ENCODE results near the gene TNRC6B.

TNRC6B gene, protein sequence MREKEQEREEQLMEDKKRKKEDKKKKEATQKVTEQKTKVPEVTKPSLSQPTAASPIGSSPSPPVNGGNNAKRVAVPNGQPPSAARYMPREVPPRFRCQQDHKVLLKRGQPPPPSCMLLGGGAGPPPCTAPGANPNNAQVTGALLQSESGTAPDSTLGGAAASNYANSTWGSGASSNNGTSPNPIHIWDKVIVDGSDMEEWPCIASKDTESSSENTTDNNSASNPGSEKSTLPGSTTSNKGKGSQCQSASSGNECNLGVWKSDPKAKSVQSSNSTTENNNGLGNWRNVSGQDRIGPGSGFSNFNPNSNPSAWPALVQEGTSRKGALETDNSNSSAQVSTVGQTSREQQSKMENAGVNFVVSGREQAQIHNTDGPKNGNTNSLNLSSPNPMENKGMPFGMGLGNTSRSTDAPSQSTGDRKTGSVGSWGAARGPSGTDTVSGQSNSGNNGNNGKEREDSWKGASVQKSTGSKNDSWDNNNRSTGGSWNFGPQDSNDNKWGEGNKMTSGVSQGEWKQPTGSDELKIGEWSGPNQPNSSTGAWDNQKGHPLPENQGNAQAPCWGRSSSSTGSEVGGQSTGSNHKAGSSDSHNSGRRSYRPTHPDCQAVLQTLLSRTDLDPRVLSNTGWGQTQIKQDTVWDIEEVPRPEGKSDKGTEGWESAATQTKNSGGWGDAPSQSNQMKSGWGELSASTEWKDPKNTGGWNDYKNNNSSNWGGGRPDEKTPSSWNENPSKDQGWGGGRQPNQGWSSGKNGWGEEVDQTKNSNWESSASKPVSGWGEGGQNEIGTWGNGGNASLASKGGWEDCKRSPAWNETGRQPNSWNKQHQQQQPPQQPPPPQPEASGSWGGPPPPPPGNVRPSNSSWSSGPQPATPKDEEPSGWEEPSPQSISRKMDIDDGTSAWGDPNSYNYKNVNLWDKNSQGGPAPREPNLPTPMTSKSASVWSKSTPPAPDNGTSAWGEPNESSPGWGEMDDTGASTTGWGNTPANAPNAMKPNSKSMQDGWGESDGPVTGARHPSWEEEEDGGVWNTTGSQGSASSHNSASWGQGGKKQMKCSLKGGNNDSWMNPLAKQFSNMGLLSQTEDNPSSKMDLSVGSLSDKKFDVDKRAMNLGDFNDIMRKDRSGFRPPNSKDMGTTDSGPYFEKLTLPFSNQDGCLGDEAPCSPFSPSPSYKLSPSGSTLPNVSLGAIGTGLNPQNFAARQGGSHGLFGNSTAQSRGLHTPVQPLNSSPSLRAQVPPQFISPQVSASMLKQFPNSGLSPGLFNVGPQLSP (N-terminal part only)

DNA sequence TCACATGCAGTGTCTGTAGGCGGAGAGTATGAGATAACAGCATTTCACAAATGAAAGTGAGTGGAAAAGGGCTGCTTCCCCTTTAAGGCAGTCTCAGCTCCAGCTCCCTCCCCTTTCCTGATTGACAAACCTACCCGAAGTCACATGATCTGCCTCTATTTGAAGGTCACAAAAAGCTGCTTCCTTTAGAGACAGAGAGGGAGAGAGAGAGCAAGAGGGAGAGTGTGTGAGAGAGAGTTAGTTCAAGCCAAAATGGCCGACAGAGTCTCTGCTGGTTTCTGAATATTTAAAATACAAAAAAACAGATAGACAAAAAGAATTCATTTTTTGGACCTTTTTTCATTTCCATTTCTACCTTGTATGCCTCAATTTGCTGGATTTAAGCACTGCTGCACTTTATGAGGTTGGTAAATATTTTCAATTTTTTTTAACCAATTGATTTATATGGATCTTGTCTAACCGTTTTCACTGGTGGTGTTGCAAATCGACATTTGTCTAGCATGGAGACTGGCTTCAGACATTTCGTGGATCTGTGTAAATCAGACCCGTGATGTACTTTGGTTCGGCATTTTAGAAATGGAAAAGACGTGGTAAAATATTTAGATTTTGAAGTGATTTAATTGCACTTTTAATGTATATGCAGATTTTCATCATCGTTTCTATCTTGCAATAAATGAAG lies at the start of gene TNRC6B:
Gene TNRC6B, plus strand, starts transcription at position 188 of the 679 bp plus-strand sequence. Its CDS starts 211 bp downstream, at position 399.
- TF ChIP-seq, protein P1, sequence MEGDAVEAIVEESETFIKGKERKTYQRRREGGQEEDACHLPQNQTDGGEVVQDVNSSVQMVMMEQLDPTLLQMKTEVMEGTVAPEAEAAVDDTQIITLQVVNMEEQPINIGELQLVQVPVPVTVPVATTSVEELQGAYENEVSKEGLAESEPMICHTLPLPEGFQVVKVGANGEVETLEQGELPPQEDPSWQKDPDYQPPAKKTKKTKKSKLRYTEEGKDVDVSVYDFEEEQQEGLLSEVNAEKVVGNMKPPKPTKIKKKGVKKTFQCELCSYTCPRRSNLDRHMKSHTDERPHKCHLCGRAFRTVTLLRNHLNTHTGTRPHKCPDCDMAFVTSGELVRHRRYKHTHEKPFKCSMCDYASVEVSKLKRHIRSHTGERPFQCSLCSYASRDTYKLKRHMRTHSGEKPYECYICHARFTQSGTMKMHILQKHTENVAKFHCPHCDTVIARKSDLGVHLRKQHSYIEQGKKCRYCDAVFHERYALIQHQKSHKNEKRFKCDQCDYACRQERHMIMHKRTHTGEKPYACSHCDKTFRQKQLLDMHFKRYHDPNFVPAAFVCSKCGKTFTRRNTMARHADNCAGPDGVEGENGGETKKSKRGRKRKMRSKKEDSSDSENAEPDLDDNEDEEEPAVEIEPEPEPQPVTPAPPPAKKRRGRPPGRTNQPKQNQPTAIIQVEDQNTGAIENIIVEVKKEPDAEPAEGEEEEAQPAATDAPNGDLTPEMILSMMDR (IDR thresholded peaks at IDR 0.05; ENCODE audit: control extremely low read depth, extremely low read depth, low read depth, missing control alignments) = no peak
- DNase-seq (ENCODE audit: extremely low spot score) = peak; percentile 81
- ChIA-PET POLR2A (interaction anchor here (0.6 to 1.3 kb wide), 7 partner anchors 10 to 134 kb away, joined by 3 to 8 read pairs (median 4); no protein-coding TSS in a partner anchor), CTCF (interaction anchor here (0.6 to 3.0 kb wide), 3 partner anchors 15 to 104 kb away, joined by 3 to 16 read pairs (median 4); no protein-coding TSS in a partner anchor)

DNA sequence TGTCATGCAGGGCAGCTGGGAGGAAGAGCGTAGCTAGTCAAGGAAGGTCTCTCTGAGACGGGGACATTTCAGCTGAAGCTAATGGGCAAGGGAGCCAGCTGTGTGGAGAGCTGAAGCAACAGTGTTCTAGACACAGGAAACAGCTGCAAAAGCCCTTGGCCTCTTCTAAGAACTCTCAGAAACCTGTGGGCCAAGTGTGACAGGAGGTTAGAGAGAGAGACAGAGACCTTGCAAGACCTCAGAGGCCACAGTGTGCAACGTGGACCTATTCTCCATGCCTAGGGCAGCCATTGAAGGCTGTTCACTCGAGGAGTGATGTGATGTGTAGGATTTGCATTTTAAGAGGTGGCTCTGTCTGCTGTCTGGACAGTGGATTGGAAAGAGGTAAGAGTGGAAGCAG lies 48.7 kb upstream of the TNRC6B start:
- ChIA-PET CTCF (no interaction called here), POLR2A (no interaction called here)
- peak; percentile 31 for DNase-seq (ENCODE audit: extremely low spot score)
- TF ChIP-seq, protein P1 (IDR thresholded peaks at IDR 0.05; ENCODE audit: control extremely low read depth, extremely low read depth, low read depth, missing control alignments) = no peak

DNA sequence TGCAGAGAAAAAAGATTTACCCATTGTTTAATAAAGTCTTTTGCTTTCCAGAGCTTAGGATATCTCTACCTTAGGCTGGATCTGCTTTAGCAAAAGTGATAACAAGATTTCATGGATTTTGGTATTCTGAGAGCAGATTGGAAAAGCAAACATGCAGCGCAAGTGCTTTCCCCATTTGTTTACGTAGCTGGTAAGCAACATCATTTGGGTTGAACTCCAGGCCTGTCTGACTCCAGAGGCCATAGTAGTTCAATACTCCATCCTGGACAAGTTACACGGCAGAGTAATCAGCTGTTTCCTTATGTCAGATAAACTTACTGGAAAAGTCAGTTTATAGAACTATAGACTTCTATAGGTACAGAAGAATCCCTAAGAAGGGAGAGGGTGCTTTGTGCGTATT lies 40.6 kb upstream of the TNRC6B start:
- CTCF ChIA-PET = interaction anchor here (1.2 to 1.4 kb wide), 3 partner anchors 8 to 26 kb away, joined by 3 to 4 read pairs (median 4); no protein-coding TSS in a partner anchor
- TF ChIP-seq, protein P1 (IDR thresholded peaks at IDR 0.05; ENCODE audit: control extremely low read depth, extremely low read depth, low read depth, missing control alignments) = no peak
- no peak for DNase-seq (ENCODE audit: extremely low spot score)
- POLR2A ChIA-PET = no interaction called here

DNA sequence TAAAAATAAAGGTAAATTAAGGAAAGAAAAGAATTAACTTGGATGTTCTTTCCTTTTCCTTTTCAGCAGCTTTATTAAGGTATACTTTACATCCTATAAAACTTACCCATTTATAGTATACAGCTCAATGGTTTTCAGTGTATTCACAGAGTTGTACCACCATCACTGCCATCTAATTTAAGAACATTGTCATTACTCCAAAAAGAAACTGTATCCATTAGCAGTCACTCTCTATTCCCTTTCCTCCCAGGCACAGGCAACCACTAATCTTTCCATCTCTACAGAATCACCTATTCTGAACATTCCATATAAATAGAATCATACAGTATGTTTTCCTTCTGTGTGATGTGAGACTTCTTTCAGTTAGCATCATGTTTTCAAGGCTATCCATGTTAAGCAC lies 38.9 kb upstream of the TNRC6B start:
- no peak for DNase-seq (ENCODE audit: extremely low spot score)
- ChIA-PET CTCF (no interaction called here), POLR2A (no interaction called here)
- TF ChIP-seq, protein P1 (IDR thresholded peaks at IDR 0.05; ENCODE audit: control extremely low read depth, extremely low read depth, low read depth, missing control alignments) = no peak

DNA sequence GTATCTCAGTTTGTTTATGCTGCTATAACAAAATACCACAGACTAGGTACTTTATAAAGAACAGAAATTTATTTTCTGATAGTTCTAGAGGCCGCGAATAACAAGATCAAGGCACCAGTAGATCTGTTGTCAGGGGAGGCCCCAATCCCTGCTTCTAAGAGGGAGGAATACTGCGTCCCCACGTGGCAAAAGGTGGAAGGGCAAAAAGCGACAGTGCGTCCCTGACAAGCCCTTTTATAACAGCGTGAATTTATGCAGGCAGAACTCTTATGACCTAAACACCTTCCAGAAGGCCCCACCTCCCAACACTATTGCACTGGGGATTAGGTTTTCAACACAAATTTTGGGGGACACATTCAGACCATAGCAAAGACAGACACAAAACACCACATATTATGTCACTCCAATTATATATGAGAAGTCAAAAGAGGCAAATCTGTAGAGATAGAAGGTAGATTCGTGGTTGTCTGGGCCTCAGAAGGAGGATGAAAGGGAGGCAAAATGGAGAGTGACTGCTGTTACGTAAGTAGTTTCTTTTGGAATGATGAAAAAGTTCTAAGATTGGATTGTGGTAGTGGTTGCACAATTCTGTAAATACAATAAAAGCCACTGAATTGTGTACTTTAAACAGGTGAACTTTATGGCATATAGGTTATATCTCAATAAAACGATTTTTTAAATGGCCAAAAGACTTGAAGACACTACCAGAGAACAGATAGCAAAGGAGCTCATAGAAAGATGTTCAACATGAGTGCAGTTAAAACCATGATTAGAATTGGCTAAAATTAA lies 30.1 kb upstream of the TNRC6B start:
- ChIA-PET CTCF (no interaction called here), POLR2A (no interaction called here)
- TF ChIP-seq, protein P1 (IDR thresholded peaks at IDR 0.05; ENCODE audit: control extremely low read depth, extremely low read depth, low read depth, missing control alignments) = no peak
- no peak for DNase-seq (ENCODE audit: extremely low spot score)
